Endothelial cell of umbilical vein (primary cell): ENCODE data around the gene ZNF799. TPM values are rescaled to one million over a fixed set of nuclear protein-coding genes. Genes with fewer than 3 reads are reported as not detected.

Source experiments
- BruUV-seq: library from RNA; stranded (reverse); fragments of 400-500 nt; replicated peaks from 2 replicates; lab custom pipeline; 2021; lab: Mats Ljungman, UMichigan
- CTCF ChIA-PET: fragments of 300-600, 350-600 bp; sonication (Branson Sonifier 250); formaldehyde crosslinking; loops from one replicate; lab custom pipeline; 2021; ENCODE audit warnings: antibody characterized with exemption, inconsistent platforms; lab: Charles Lee
- POLR2A ChIA-PET: fragments of 300-600, 350-600 bp; sonication (Branson Sonifier 250); formaldehyde crosslinking; loops from one replicate; lab custom pipeline; 2021; ENCODE audit warnings: antibody characterized with exemption, inconsistent platforms; lab: Charles Lee
- DNase-seq: peaks from one replicate; pipeline ENCODE4 v3.0.0-alpha.2; 2011; ENCODE audit warnings: low read depth, low spot score
- FAIRE-seq: peaks from 2 replicates; lab custom pipeline; 2011; peaks lifted over from hg19 to GRCh38; lab: Jason Lieb, UNC
- H2AFZ ChIP-seq: 2 replicates; pipeline ENCODE4 v1.6.0; 2012; ENCODE audit warnings: low read depth, low read length, control low read depth, inconsistent platforms
- H3K27ac ChIP-seq: 2 replicates; pipeline ENCODE4 v1.5.1; 2011; ENCODE audit warnings: low read depth, mild to moderate bottlenecking, control low read depth, low read length, moderate library complexity; ENCODE audit not compliant: insufficient read depth
- H3K27me3 ChIP-seq, 2 experiments: 2 replicates each; pipeline versions ENCODE4 v1.6.0 to v1.6.1; 2011; ENCODE audit warnings: low read length in 2 of 2, mixed read lengths in 1 of 2; ENCODE audit not compliant: control insufficient read depth in 2 of 2, insufficient read depth in 2 of 2
- H3K36me3 ChIP-seq, 2 experiments: 2 replicates in 1 of 2; 3 replicates in 1 of 2; pipeline ENCODE4 v1.5.1; 2011; ENCODE audit warnings: low read length in 2 of 2, mild to moderate bottlenecking in 1 of 2, moderate library complexity in 1 of 2; ENCODE audit not compliant: control insufficient read depth in 2 of 2, insufficient read depth in 2 of 2; ENCODE audit errors: extremely low read depth in 1 of 2
- H3K4me1 ChIP-seq: 3 replicates; pipeline ENCODE4 v1.5.1; 2011; ENCODE audit warnings: mild to moderate bottlenecking, low read length; ENCODE audit not compliant: control insufficient read depth, insufficient read depth; ENCODE audit errors: extremely low read depth
- H3K4me2 ChIP-seq: 2 replicates; pipeline ENCODE4 v1.6.1; 2011; ENCODE audit warnings: low read length, control low read depth, mixed read lengths; ENCODE audit not compliant: insufficient read depth
- H3K4me3 ChIP-seq, 3 experiments: fragments of 200-600 bp in 1 of 3; sonication (generic), shearing (Covaris generic) in 1 of 3; replicated peaks in 1 of 3; 2 replicates each; pipeline ENCODE4 v1.5.1; 2011 to 2016; ENCODE audit warnings: control low read depth in 3 of 3, low read length in 3 of 3, mild to moderate bottlenecking in 2 of 3, inconsistent platforms in 1 of 3, low read depth in 1 of 3, moderate library complexity in 1 of 3; ENCODE audit not compliant: insufficient read depth in 1 of 3
- H3K79me2 ChIP-seq: 2 replicates; pipeline ENCODE4 v1.6.0; 2012; ENCODE audit warnings: low read length, inconsistent platforms; ENCODE audit not compliant: control insufficient read depth, insufficient read depth
- H3K9ac ChIP-seq: replicated peaks from 2 replicates; pipeline ENCODE3; 2011; ENCODE audit warnings: low read length, control low read depth; ENCODE audit not compliant: insufficient read depth; ENCODE audit errors: extremely low read depth
- H3K9me1 ChIP-seq: replicated peaks from 3 replicates; pipeline ENCODE4 v1.6.0; 2011; ENCODE audit warnings: mild to moderate bottlenecking, low read length; ENCODE audit not compliant: control insufficient read depth, insufficient read depth; ENCODE audit errors: extremely low read depth
- H3K9me3 ChIP-seq: replicated peaks from 2 replicates; pipeline ENCODE4 v1.5.1; 2012; ENCODE audit warnings: low read length, inconsistent platforms; ENCODE audit not compliant: control insufficient read depth, insufficient read depth
- H4K20me1 ChIP-seq: replicated peaks from 2 replicates; pipeline ENCODE3; 2011; ENCODE audit warnings: mild to moderate bottlenecking, low read length; ENCODE audit not compliant: control insufficient read depth, insufficient read depth; ENCODE audit errors: extremely low read depth
- EZH2 ChIP-seq: IDR thresholded peaks from 2 replicates; pipeline ENCODE4 v1.6.1; 2012; ENCODE audit warnings: borderline replicate concordance, low read depth, mild to moderate bottlenecking, moderate library complexity, low read length, inconsistent platforms; ENCODE audit not compliant: severe bottlenecking
- FOS ChIP-seq: IDR thresholded peaks from 2 replicates; pipeline ENCODE4 v1.6.1; 2011; ENCODE audit warnings: mild to moderate bottlenecking, low read length, moderate library complexity, borderline replicate concordance; ENCODE audit not compliant: insufficient read depth
- GATA2 ChIP-seq: IDR thresholded peaks from 2 replicates; pipeline ENCODE4 v1.7.0; 2011; ENCODE audit warnings: low read depth, mild to moderate bottlenecking, moderate library complexity, mixed read lengths, low read length; ENCODE audit not compliant: insufficient read length, insufficient read depth
- JUN ChIP-seq: IDR thresholded peaks from 2 replicates; pipeline ENCODE4 v1.6.1; 2011; ENCODE audit warnings: borderline replicate concordance, low read depth; ENCODE audit not compliant: insufficient read length, insufficient read depth
- MYC ChIP-seq: IDR thresholded peaks from one replicate; pipeline ENCODE4 v1.6.1; 2011; ENCODE audit warnings: mild to moderate bottlenecking, low read depth, low read length
- POLR2A ChIP-seq: IDR thresholded peaks from 2 replicates; pipeline ENCODE4 v1.6.1; 2012; ENCODE audit warnings: low read depth, mild to moderate bottlenecking, control low read depth, low read length
- POLR2AphosphoS5 ChIP-seq: IDR thresholded peaks from 2 replicates; pipeline ENCODE4 v1.6.1; 2012; ENCODE audit warnings: low read depth, mild to moderate bottlenecking, control low read depth, low read length, moderate library complexity; ENCODE audit not compliant: insufficient read depth
- dilution Hi-C: fragments of 300-500 bp; cut with MboI; formaldehyde crosslinking; loops from one replicate; pipeline ENCODE4 v1.15.0; 2019; ENCODE audit warnings: low sequenced_read_pairs; ENCODE audit not compliant: extremely low pct_ligation_motif_present
- intact Hi-C: fragments of 100-400 bp; cut with micrococcal nuclease; formaldehyde crosslinking; loops from one replicate; pipeline ENCODE4 v1.10.0; 2022
- polyA plus RNA-seq, 4 experiments: library from polyadenylated mRNA; depleted of rRNA in 3 of 4; stranded (reverse) in 3 of 4; unstranded in 1 of 4; fragments of >200 nt; gene quantifications; 2 replicates each; pipeline versions ENCODE4 v1.2.1 to v1.2.3, GENCODE V29; 2011 to 2012; ENCODE audit warnings: missing spikeins in 1 of 4
- total RNA-seq: library from RNA; stranded (reverse); gene quantifications from 2 replicates; pipeline ENCODE4 v1.2.3, GENCODE V29; 2021
- TF ChIP-seq, protein P1 (sequence below), 2 donors: IDR thresholded peaks; 1 replicate in 1 of 2; 2 replicates in 1 of 2; pipeline ENCODE4 v1.5.1; 2011; ENCODE audit warnings: low read length in 2 of 2, mild to moderate bottlenecking in 2 of 2, moderate library complexity in 2 of 2, control low read depth in 1 of 2, inconsistent platforms in 1 of 2, low read depth in 1 of 2; ENCODE audit not compliant: insufficient read depth in 1 of 2; ENCODE audit errors: extremely low read depth in 1 of 2
- TF ChIP-seq, protein P2 (sequence below): IDR thresholded peaks from 2 replicates; pipeline ENCODE4 v1.6.1; 2011; ENCODE audit not compliant: insufficient read depth, insufficient read length

The ZNF799 gene
- total and polyA plus RNA-seq, 2 donors (not counting 3 experiments of a cell fraction or from before 2014, with no cell fraction given): 1.0 to 3.0 TPM

DNA sequence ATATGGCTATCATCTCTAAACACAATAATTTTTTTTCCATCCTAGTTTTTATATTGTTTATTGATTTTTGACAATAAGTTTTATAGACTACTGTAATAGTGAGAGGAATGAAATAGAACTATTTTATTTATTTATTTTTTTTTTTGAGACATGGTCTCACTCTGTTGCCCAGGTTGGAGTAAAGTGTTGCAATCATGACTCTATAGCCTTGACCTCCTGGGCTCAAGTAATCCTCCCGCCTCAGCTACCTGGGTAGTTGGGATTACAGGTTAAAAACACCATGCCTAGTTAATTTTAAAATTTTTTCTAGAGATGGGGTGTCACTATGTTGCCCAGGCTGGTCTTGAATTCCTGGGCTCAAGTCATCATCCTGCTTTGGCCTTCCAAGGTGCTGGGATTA lies 27.0 kb downstream of the ZNF799 start:
- H3K4me3 ChIP-seq: no peak overlapping the region
- no peaks in the 10 kb centered on the region for H3K79me2 ChIP-seq
- H3K9me1 ChIP-seq: no peaks in the 10 kb centered on the region
- DNase-seq: no peak
- dilution Hi-C loops (no loop called here), intact Hi-C loops (no loop called here)
- no peaks in the 10 kb centered on the region for H3K36me3 ChIP-seq
- H3K9ac ChIP-seq: no peak overlapping the region
- ChIA-PET POLR2A (no interaction called here), CTCF (no interaction called here)
- no peaks in the 10 kb centered on the region for H3K9me3 ChIP-seq
- BruUV-seq: no TSS peak
- H3K4me1 ChIP-seq: no peaks in the 10 kb centered on the region
- no peak overlapping the region for H3K4me2 ChIP-seq
- TF ChIP-seq JUN (no peak), GATA2 (no peak), MYC (no peak)
- H3K27ac ChIP-seq: no peak overlapping the region
- no peaks in the 10 kb centered on the region for H4K20me1 ChIP-seq
- no peaks in the 10 kb centered on the region for H3K27me3 ChIP-seq
- no peak for FAIRE-seq
- no peak overlapping the region for H2AFZ ChIP-seq

GRCh38 chr19:12365236-12366162 lies 35.6 kb downstream of the ZNF799 start, which contains the start of gene ZNF442:
ZNF442 (minus strand) TSS chr19:12365683; CDS start chr19:12363631, 2,052 bp downstream.
- ChIA-PET POLR2A (interaction anchor here (0.5 kb wide), 1 partner anchor 41 kb away, joined by 5 read pairs; no protein-coding TSS in a partner anchor), CTCF (interaction anchor here (0.6 to 1.5 kb wide), 8 partner anchors 33 to 641 kb away, joined by 3 to 7 read pairs (median 5); partner anchors contain the start of genes ZNF136, ZNF20 and ZNF563)
- Histone ChIP-seq H3K9me1 (no peaks in the 10 kb centered on the region), H3K4me3 (peak within 1 kb of the TSS; percentile 60 to 96 (median 73)), H3K27me3 (no peaks in the 10 kb centered on the region), H3K79me2 (no peaks in the 10 kb centered on the region), H3K4me1 (no peaks in the 10 kb centered on the region), H3K27ac (peak within 1 kb of the TSS; percentile 57), H2AFZ (peak within 1 kb of the TSS; percentile 86), H4K20me1 (no peaks in the 10 kb centered on the region), H3K36me3 (no peaks in the 10 kb centered on the region), H3K4me2 (peak within 1 kb of the TSS; percentile 76), H3K9ac (peak within 1 kb of the TSS; percentile 81), H3K9me3 (no peaks in the 10 kb centered on the region)
- DNase-seq (peak; percentile 93), FAIRE-seq (peak; percentile 95)
- TF ChIP-seq GATA2 (no peak), MYC (no peak), POLR2A (peak; percentile 43), FOS (no peak), EZH2 (no peak), JUN (no peak), POLR2AphosphoS5 (peak; percentile 17)
- TF ChIP-seq, protein P1, sequence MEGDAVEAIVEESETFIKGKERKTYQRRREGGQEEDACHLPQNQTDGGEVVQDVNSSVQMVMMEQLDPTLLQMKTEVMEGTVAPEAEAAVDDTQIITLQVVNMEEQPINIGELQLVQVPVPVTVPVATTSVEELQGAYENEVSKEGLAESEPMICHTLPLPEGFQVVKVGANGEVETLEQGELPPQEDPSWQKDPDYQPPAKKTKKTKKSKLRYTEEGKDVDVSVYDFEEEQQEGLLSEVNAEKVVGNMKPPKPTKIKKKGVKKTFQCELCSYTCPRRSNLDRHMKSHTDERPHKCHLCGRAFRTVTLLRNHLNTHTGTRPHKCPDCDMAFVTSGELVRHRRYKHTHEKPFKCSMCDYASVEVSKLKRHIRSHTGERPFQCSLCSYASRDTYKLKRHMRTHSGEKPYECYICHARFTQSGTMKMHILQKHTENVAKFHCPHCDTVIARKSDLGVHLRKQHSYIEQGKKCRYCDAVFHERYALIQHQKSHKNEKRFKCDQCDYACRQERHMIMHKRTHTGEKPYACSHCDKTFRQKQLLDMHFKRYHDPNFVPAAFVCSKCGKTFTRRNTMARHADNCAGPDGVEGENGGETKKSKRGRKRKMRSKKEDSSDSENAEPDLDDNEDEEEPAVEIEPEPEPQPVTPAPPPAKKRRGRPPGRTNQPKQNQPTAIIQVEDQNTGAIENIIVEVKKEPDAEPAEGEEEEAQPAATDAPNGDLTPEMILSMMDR (IDR thresholded peaks at IDR 0.05; ENCODE audit: extremely low read depth in 1 of 2, insufficient read depth in 1 of 2, low read depth in 1 of 2, low read length in 2 of 2): peak; percentile 35 to 66
- TF ChIP-seq, protein P2, sequence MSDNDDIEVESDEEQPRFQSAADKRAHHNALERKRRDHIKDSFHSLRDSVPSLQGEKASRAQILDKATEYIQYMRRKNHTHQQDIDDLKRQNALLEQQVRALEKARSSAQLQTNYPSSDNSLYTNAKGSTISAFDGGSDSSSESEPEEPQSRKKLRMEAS: no peak
- intact Hi-C loops (loop anchor here (2.0 kb wide), 1 partner anchor 35 kb away; the partner anchor contains the start of gene ZNF799), dilution Hi-C loops (no loop called here)
- no TSS peak for BruUV-seq
